Activated naive CD8-positive, alpha-beta T cell treated with anti-CD3 and anti-CD28 coated beads for 36 hours (primary cell): Measurements from ENCODE around the gene FBXO41. TPM values are rescaled to one million over a fixed set of nuclear protein-coding genes. Genes with fewer than 3 reads are reported as not detected.

ENCODE experiments used
- DNase-seq: peaks from one replicate; pipeline ENCODE4 v3.0.0; 2021
- H3K27ac Mint-ChIP-seq: one replicate; pipeline ENCODE4 v1.8.0; 2022; ENCODE audit warnings: mild to moderate bottlenecking, moderate library complexity, mixed read lengths
- H3K27me3 Mint-ChIP-seq: one replicate; pipeline ENCODE4 v1.8.0; 2022; ENCODE audit warnings: mild to moderate bottlenecking, mixed read lengths
- H3K36me3 Mint-ChIP-seq: one replicate; pipeline ENCODE4 v1.8.0; 2021; ENCODE audit warnings: mild to moderate bottlenecking, mixed read lengths
- H3K4me1 Mint-ChIP-seq: one replicate; pipeline ENCODE4 v1.8.0; 2021; ENCODE audit warnings: mixed read lengths
- H3K4me3 Mint-ChIP-seq: one replicate; pipeline ENCODE4 v1.8.0; 2022; ENCODE audit warnings: mild to moderate bottlenecking, moderate library complexity, mixed read lengths
- H3K9me3 Mint-ChIP-seq: one replicate; pipeline ENCODE4 v1.8.0; 2022; ENCODE audit warnings: mixed read lengths
- total RNA-seq, 2 experiments: library from RNA; stranded (reverse); gene quantifications; one replicate each; pipeline ENCODE4 v1.2.3, GENCODE V29; 2021

FBXO41 gene
- total RNA-seq, 2 experiments from 2014 or later, result 45.7 to 45.8 TPM

- H3K9me3 Mint-ChIP-seq, result no peaks in the 10 kb centered on the region
- no peak overlapping the region for H3K27ac Mint-ChIP-seq
- no peak overlapping the region for H3K4me3 Mint-ChIP-seq
- H3K27me3 Mint-ChIP-seq, result no peaks in the 10 kb centered on the region
- no peaks in the 10 kb centered on the region for H3K4me1 Mint-ChIP-seq
- no peak for DNase-seq
- H3K36me3 Mint-ChIP-seq, result peaks cover 9% of the 10 kb centered on the region
These were observed 24.5 kb downstream of the FBXO41 start for GRCh38 chr2:73259704-73260337.

- H3K36me3 Mint-ChIP-seq, result peaks cover 10% of the 10 kb centered on the region
- no peak overlapping the region for H3K4me3 Mint-ChIP-seq
- no peaks in the 10 kb centered on the region for H3K9me3 Mint-ChIP-seq
- no peak overlapping the region for H3K27ac Mint-ChIP-seq
- no peak for DNase-seq
- no peaks in the 10 kb centered on the region for H3K27me3 Mint-ChIP-seq
- no peaks in the 10 kb centered on the region for H3K4me1 Mint-ChIP-seq
These were observed 25.0 kb downstream of the FBXO41 start for GRCh38 chr2:73259276-73259675.

GRCh38 chr2:73258913-73259215, 25.4 kb downstream of the FBXO41 start:
- H3K4me1 Mint-ChIP-seq, result no peaks in the 10 kb centered on the region
- no peak for DNase-seq
- no peak overlapping the region for H3K27ac Mint-ChIP-seq
- no peaks in the 10 kb centered on the region for H3K9me3 Mint-ChIP-seq
- peaks cover 7% of the 10 kb centered on the region for H3K36me3 Mint-ChIP-seq
- H3K27me3 Mint-ChIP-seq, result no peaks in the 10 kb centered on the region
- no peak overlapping the region for H3K4me3 Mint-ChIP-seq

- H3K27me3 Mint-ChIP-seq, result no peaks in the 10 kb centered on the region
- H3K36me3 Mint-ChIP-seq, result peaks cover 7% of the 10 kb centered on the region
- H3K27ac Mint-ChIP-seq, result no peak overlapping the region
- no peak overlapping the region for H3K4me3 Mint-ChIP-seq
- no peaks in the 10 kb centered on the region for H3K9me3 Mint-ChIP-seq
- H3K4me1 Mint-ChIP-seq, result no peaks in the 10 kb centered on the region
- DNase-seq, result no peak
These were observed 25.9 kb downstream of the FBXO41 start for GRCh38 chr2:73258186-73258912.

GRCh38 chr2:73257425-73258125, 26.7 kb downstream of the FBXO41 start:
- no peaks in the 10 kb centered on the region for H3K4me1 Mint-ChIP-seq
- H3K9me3 Mint-ChIP-seq, result no peaks in the 10 kb centered on the region
- H3K27ac Mint-ChIP-seq, result no peak overlapping the region
- no peak overlapping the region for H3K4me3 Mint-ChIP-seq
- no peaks in the 10 kb centered on the region for H3K27me3 Mint-ChIP-seq
- no peak for DNase-seq
- peaks cover 9% of the 10 kb centered on the region for H3K36me3 Mint-ChIP-seq

GRCh38 chr2:73257021-73257420, 27.3 kb downstream of the FBXO41 start:
- Mint-ChIP-seq H3K36me3 (peaks cover 9% of the 10 kb centered on the region), H3K4me3 (no peak overlapping the region), H3K27ac (no peak overlapping the region), H3K27me3 (no peaks in the 10 kb centered on the region), H3K4me1 (peaks cover 2% of the 10 kb centered on the region), H3K9me3 (no peaks in the 10 kb centered on the region)
- DNase-seq, result no peak

- Mint-ChIP-seq H3K4me3 (no peak overlapping the region), H3K9me3 (no peaks in the 10 kb centered on the region), H3K4me1 (peaks cover 3% of the 10 kb centered on the region), H3K36me3 (peaks cover 9% of the 10 kb centered on the region), H3K27ac (no peak overlapping the region), H3K27me3 (no peaks in the 10 kb centered on the region)
- no peak for DNase-seq
These were observed 27.7 kb downstream of the FBXO41 start for GRCh38 chr2:73256618-73256922.

GRCh38 chr2:73255907-73256617, 28.2 kb downstream of the FBXO41 start:
- H3K4me3 Mint-ChIP-seq, result no peak overlapping the region
- no peak for DNase-seq
- peaks cover 3% of the 10 kb centered on the region for H3K4me1 Mint-ChIP-seq
- H3K27me3 Mint-ChIP-seq, result no peaks in the 10 kb centered on the region
- no peak overlapping the region for H3K27ac Mint-ChIP-seq
- no peaks in the 10 kb centered on the region for H3K9me3 Mint-ChIP-seq
- H3K36me3 Mint-ChIP-seq, result peaks cover 10% of the 10 kb centered on the region

GRCh38 chr2:73255007-73255644, 29.2 kb downstream of the FBXO41 start:
- no peak overlapping the region for H3K4me3 Mint-ChIP-seq
- H3K9me3 Mint-ChIP-seq, result no peaks in the 10 kb centered on the region
- peaks cover 17% of the 10 kb centered on the region for H3K36me3 Mint-ChIP-seq
- H3K4me1 Mint-ChIP-seq, result peaks cover 3% of the 10 kb centered on the region
- no peak for DNase-seq
- peak overlapping the region; percentile 12 for H3K27ac Mint-ChIP-seq
- no peaks in the 10 kb centered on the region for H3K27me3 Mint-ChIP-seq

- H3K27ac Mint-ChIP-seq, result peak overlapping the region; percentile 29
- peaks cover 22% of the 10 kb centered on the region for H3K36me3 Mint-ChIP-seq
- no peaks in the 10 kb centered on the region for H3K27me3 Mint-ChIP-seq
- no peak for DNase-seq
- H3K9me3 Mint-ChIP-seq, result no peaks in the 10 kb centered on the region
- peaks cover 3% of the 10 kb centered on the region for H3K4me1 Mint-ChIP-seq
- H3K4me3 Mint-ChIP-seq, result no peak overlapping the region
These were observed 29.8 kb downstream of the FBXO41 start for GRCh38 chr2:73254343-73255006.

GRCh38 chr2:73253901-73254300, 30.4 kb downstream of the FBXO41 start:
- H3K27ac Mint-ChIP-seq, result peak overlapping the region; percentile 48
- DNase-seq, result no peak
- no peaks in the 10 kb centered on the region for H3K9me3 Mint-ChIP-seq
- H3K36me3 Mint-ChIP-seq, result peaks cover 22% of the 10 kb centered on the region
- no peaks in the 10 kb centered on the region for H3K27me3 Mint-ChIP-seq
- no peak overlapping the region for H3K4me3 Mint-ChIP-seq
- H3K4me1 Mint-ChIP-seq, result peaks cover 3% of the 10 kb centered on the region

- DNase-seq, result no peak
- Mint-ChIP-seq H3K4me3 (no peak overlapping the region), H3K36me3 (peaks cover 22% of the 10 kb centered on the region), H3K9me3 (no peaks in the 10 kb centered on the region), H3K27me3 (no peaks in the 10 kb centered on the region), H3K4me1 (peaks cover 3% of the 10 kb centered on the region), H3K27ac (peak overlapping the region; percentile 48)
These were observed 30.9 kb downstream of the FBXO41 start for GRCh38 chr2:73253400-73253799.

GRCh38 chr2:73252238-73253027, 31.8 kb downstream of the FBXO41 start:
- DNase-seq, result no peak
- Mint-ChIP-seq H3K27me3 (no peaks in the 10 kb centered on the region), H3K9me3 (no peaks in the 10 kb centered on the region), H3K36me3 (peaks cover 25% of the 10 kb centered on the region), H3K4me3 (no peak overlapping the region), H3K27ac (no peak overlapping the region), H3K4me1 (peaks cover 3% of the 10 kb centered on the region)
